GM06990 (cell line): ENCODE measurements around the gene KCTD11.

ENCODE experiments used
- DNase-seq: peaks from one replicate; pipeline ENCODE4 v3.0.0-alpha.2; 2011; ENCODE audit not compliant: insufficient read length; ENCODE audit errors: extremely low read depth
- H3K27me3 ChIP-seq: replicated peaks from 2 replicates; pipeline ENCODE4 v1.6.0; 2011; ENCODE audit warnings: low read length; ENCODE audit not compliant: control insufficient read depth, insufficient read depth
- H3K36me3 ChIP-seq: 2 replicates; pipeline ENCODE4 v1.5.1; 2011; ENCODE audit warnings: low read length; ENCODE audit not compliant: control insufficient read depth, insufficient read depth
- H3K4me3 ChIP-seq: replicated peaks from 2 replicates; pipeline ENCODE4 v1.5.1; 2011; ENCODE audit warnings: low read depth, mild to moderate bottlenecking, control low read depth, low read length
- TF ChIP-seq, protein P1 (sequence below): IDR thresholded peaks from 2 replicates; pipeline ENCODE4 v1.5.1; 2011; ENCODE audit warnings: low read length, control low read depth, mild to moderate bottlenecking, inconsistent platforms; ENCODE audit not compliant: insufficient read depth, poor library complexity, severe bottlenecking

KCTD11 gene

DNA sequence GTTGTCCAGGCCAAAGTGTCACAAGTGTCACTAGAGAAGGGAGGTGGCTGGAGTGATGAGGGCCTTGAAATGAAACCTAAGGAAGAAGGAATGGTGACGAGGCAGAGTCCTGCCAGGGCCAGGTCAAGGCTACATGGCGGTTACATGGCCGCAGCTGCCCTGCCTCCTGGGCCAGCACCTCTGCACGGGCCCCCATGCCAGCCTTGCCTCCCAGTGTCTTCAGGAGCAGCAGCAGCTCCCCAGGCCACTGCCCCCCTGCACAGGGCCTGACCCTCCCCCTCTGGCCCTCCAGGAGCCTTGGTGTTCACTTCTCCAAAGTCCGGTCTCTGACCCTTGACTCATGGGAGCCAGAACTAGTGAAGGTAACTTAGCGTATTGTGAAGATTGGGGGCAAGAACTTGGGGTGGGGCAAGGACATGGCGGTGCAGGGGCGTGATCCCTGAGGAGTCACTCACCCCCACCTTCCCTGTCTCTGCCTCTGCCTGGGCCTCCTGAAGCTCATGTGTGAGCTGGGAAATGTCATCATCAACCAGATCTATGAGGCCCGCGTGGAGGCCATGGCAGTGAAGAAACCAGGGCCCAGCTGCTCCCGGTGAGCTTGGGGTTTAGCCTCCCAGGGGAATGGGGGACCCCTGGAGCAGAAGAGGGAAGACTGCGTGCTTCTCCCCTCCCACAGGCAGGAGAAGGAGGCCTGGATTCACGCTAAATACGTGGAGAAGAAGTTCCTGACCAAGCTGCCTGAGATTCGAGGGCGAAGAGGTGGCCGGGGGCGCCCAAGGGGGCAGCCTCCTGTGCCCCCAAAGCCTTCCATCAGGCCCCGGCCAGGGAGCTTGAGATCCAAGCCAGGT lies 4.1 kb upstream of the KCTD11 start:
- Histone ChIP-seq H3K4me3 (no peak overlapping the region), H3K27me3 (no peaks in the 10 kb centered on the region), H3K36me3 (peaks cover 36% of the 10 kb centered on the region)
- TF ChIP-seq, protein P1, sequence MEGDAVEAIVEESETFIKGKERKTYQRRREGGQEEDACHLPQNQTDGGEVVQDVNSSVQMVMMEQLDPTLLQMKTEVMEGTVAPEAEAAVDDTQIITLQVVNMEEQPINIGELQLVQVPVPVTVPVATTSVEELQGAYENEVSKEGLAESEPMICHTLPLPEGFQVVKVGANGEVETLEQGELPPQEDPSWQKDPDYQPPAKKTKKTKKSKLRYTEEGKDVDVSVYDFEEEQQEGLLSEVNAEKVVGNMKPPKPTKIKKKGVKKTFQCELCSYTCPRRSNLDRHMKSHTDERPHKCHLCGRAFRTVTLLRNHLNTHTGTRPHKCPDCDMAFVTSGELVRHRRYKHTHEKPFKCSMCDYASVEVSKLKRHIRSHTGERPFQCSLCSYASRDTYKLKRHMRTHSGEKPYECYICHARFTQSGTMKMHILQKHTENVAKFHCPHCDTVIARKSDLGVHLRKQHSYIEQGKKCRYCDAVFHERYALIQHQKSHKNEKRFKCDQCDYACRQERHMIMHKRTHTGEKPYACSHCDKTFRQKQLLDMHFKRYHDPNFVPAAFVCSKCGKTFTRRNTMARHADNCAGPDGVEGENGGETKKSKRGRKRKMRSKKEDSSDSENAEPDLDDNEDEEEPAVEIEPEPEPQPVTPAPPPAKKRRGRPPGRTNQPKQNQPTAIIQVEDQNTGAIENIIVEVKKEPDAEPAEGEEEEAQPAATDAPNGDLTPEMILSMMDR = no peak
- DNase-seq = no peak

GRCh38 chr17:7348478-7349242 lies 3.3 kb upstream of the KCTD11 start:
- no peak for DNase-seq
- H3K36me3 ChIP-seq = peaks cover 29% of the 10 kb centered on the region
- TF ChIP-seq, protein P1 = no peak
- no peaks in the 10 kb centered on the region for H3K27me3 ChIP-seq
- no peak overlapping the region for H3K4me3 ChIP-seq

DNA sequence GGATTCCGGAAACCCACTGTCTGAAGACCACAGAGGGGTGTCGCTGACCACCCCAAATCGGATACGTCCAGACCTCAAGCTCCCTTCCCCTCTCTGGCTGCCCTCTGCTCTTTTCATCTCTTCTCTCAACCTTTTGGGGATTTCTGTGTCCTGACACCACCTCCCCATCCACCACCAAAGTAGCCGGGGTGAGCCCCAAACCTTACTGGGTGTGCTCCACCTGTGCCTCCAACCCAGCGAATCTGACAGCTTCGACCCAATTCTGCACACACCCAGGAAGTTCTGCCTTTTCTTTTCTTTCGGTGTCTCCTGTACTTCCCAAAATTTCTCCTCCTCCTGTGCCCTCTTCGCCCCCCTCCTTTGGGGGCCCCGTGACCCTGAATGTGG lies 534 bp downstream of the KCTD11 start:
- H3K4me3 ChIP-seq = peak overlapping the region; percentile 75
- peaks cover 11% of the 10 kb centered on the region for H3K36me3 ChIP-seq
- DNase-seq = no peak
- H3K27me3 ChIP-seq = no peaks in the 10 kb centered on the region
- TF ChIP-seq, protein P1 = peak; percentile 69

DNA sequence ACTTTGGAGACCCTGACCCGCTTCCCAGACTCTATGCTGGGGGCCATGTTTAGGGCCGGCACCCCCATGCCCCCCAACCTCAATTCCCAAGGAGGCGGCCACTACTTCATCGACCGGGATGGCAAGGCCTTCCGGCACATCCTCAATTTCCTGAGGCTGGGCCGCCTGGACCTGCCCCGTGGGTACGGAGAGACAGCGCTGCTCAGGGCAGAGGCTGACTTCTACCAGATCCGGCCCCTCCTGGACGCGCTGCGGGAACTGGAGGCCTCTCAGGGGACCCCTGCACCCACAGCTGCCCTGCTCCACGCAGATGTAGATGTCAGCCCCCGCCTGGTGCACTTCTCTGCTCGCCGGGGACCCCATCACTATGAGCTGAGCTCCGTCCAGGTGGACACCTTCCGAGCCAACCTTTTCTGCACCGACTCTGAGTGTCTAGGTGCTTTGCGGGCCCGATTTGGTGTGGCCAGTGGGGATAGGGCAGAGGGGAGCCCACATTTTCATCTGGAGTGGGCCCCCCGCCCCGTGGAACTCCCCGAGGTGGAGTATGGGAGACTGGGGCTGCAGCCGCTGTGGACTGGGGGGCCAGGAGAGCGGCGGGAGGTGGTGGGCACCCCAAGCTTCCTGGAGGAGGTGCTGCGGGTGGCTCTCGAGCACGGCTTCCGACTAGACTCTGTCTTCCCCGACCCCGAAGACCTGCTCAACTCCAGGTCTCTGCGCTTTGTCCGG lies 1.1 kb downstream of the KCTD11 start:
- DNase-seq = no peak
- Histone ChIP-seq H3K36me3 (peaks cover 6% of the 10 kb centered on the region), H3K27me3 (no peaks in the 10 kb centered on the region), H3K4me3 (peak overlapping the region; percentile 75)
- TF ChIP-seq, protein P1 = no peak

DNA sequence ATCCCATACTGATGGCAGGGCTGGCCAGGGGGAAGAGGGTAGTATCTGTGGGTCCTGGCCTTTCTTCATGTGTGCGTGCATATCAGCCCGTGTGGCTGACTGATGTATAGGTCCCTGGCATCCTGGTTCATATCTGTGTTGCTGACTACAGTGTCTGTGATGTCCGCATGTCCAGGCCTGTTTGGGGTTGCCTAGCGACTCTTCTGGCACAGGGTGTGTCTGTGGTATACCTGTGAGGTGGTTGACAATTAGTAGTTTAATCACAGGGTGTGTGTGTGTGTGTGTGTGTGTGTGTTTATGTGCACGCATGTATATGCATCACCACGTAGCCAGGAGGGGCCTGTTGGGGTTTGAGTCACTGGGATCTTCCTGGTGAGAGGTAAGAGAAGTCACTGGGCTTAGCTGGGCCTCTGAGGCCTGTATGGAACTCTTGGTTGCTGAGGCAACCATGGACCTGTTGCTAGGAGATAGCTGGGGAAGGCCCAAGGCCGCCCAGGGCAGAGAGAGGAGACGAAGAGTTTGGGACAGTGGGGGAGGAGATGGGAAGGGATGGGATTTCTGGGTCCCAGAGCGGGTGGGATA lies 2.4 kb downstream of the KCTD11 start:
- no peak for DNase-seq
- TF ChIP-seq, protein P1 = no peak
- no peak overlapping the region for H3K4me3 ChIP-seq
- H3K36me3 ChIP-seq = no peaks in the 10 kb centered on the region; the same call in 1 of the 2 replicates
- H3K27me3 ChIP-seq = no peaks in the 10 kb centered on the region
